ENCODE data around the gene NCBP3.

- TF ChIP-seq, protein P1, sequence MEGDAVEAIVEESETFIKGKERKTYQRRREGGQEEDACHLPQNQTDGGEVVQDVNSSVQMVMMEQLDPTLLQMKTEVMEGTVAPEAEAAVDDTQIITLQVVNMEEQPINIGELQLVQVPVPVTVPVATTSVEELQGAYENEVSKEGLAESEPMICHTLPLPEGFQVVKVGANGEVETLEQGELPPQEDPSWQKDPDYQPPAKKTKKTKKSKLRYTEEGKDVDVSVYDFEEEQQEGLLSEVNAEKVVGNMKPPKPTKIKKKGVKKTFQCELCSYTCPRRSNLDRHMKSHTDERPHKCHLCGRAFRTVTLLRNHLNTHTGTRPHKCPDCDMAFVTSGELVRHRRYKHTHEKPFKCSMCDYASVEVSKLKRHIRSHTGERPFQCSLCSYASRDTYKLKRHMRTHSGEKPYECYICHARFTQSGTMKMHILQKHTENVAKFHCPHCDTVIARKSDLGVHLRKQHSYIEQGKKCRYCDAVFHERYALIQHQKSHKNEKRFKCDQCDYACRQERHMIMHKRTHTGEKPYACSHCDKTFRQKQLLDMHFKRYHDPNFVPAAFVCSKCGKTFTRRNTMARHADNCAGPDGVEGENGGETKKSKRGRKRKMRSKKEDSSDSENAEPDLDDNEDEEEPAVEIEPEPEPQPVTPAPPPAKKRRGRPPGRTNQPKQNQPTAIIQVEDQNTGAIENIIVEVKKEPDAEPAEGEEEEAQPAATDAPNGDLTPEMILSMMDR (IDR thresholded peaks at IDR 0.05; ENCODE audit: borderline replicate concordance, extremely low read depth, low read length, poor library complexity, severe bottlenecking), result peak; percentile 9
- no peak for TF ChIP-seq EZH2 (IDR thresholded peaks at IDR 0.05; ENCODE audit: borderline replicate concordance, low read depth, low read length, severe bottlenecking)
Observed at GRCh38 chr17:3772764-3773163, 73.3 kb downstream of the NCBP3 start.

Measured in DND-41 (cell line).